Esophagus muscularis mucosa (tissue), 4 donors: Measurements from ENCODE around the gene PEX6. TPM values are rescaled to one million over a fixed set of nuclear protein-coding genes. Genes with fewer than 3 reads are reported as not detected.
A peak's percentile ranks its signal among the peaks of the same experiment; 100 is the strongest.

ENCODE experiments used
- DNase-seq: peaks from one replicate; pipeline ENCODE4 v3.0.0-alpha.2; 2017; ENCODE audit errors: extremely low spot score
- H3K27ac ChIP-seq, 4 donors: fragments of 200-600 bp; sonication (generic); replicated peaks in 1 of 4; 1 replicate in 3 of 4; 2 replicates in 1 of 4; pipeline ENCODE4 v1.5.1; 2016 to 2019; ENCODE audit warnings: mild to moderate bottlenecking in 1 of 4
- H3K27me3 ChIP-seq, 4 donors: fragments of 200-600 bp; sonication (generic); one replicate each; pipeline versions ENCODE4 v1.5.1 to v1.6.0; 2016 to 2019
- H3K36me3 ChIP-seq, 4 donors: fragments of 200-600 bp; sonication (generic); one replicate each; pipeline ENCODE4 v1.5.1; 2016 to 2019
- H3K4me1 ChIP-seq, 4 donors: fragments of 200-600 bp; sonication (generic); one replicate each; pipeline ENCODE4 v1.5.1; 2016 to 2019
- H3K4me3 ChIP-seq, 4 donors: fragments of 200-600 bp; sonication (generic); 1 replicate in 2 of 4; 2 replicates in 2 of 4; pipeline ENCODE4 v1.5.1; 2016 to 2019; ENCODE audit warnings: mild to moderate bottlenecking in 4 of 4, moderate library complexity in 1 of 4
- H3K9me3 ChIP-seq, 4 donors: fragments of 200-600 bp; sonication (generic); 1 replicate in 3 of 4; 2 replicates in 1 of 4; pipeline ENCODE4 v1.5.1; 2016 to 2019
- CTCF ChIP-seq, 3 experiments: fragments of 200-600 bp in 2 of 3; fragments of 450-650 bp in 1 of 3; sonication (generic) in 2 of 3; IDR thresholded peaks; one replicate each; pipeline ENCODE4 v1.5.1; 2017 to 2019; ENCODE audit warnings: antibody characterized with exemption in 3 of 3, mild to moderate bottlenecking in 2 of 3, moderate library complexity in 1 of 3
- EP300 ChIP-seq: sonication (generic); formaldehyde crosslinking; IDR thresholded peaks from one replicate; pipeline ENCODE4 v1.6.1; 2017; ENCODE audit warnings: antibody characterized with exemption
- POLR2A ChIP-seq: fragments of 450-650 bp; IDR thresholded peaks from one replicate; pipeline ENCODE4 v1.6.1; 2017; ENCODE audit warnings: antibody characterized with exemption, moderate library complexity, mild to moderate bottlenecking, low read depth
- POLR2AphosphoS5 ChIP-seq, 2 donors: sonication (generic); formaldehyde crosslinking; IDR thresholded peaks; one replicate each; pipeline ENCODE4 v1.6.1; 2017; ENCODE audit warnings: antibody characterized with exemption in 2 of 2
- WGBS: methylation state at CpG from one replicate; pipeline ENCODE4 v1.1.5; 2018; 5-methylcytosine and 5-hydroxymethylcytosine counted together
- intact Hi-C: fragments of 100-400 bp; cut with DNase I; formaldehyde crosslinking; loops from one replicate; pipeline ENCODE4 v1.15.1; 2023
- total RNA-seq, 4 donors: library from RNA; depleted of rRNA; stranded (reverse); fragments of >200 nt; gene quantifications; one replicate each; pipeline versions ENCODE4 v1.1.0 to v1.2.1, GENCODE V29; 2016

PEX6 gene
- total RNA-seq, 4 donors from 2014 or later, result 13.4 to 31.3 (median 21.8) TPM

DNA sequence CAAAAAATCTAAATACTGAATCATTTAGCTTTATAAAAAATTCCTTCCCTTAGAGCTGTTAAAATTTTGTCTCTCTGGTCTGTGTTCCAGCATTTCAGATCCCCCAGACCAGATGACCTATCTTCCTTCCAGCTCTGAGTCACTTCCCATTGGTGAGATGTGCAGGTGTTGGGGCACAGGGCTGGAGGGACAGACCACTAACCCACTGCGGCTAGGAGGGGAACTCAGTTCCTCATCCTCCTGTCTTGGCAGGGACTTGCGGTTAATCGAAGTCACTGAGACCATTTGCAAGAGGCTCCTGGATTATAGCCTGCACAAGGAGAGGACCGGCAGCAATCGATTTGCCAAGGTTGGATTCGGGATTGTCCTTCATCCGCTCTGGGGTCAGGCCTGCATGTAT lies 43.7 kb downstream of the PEX6 start:
- TF ChIP-seq EP300, result no peak
- no peak for TF ChIP-seq POLR2A
- no peak for TF ChIP-seq POLR2AphosphoS5 (IDR thresholded peaks at IDR 0.05)
- no peak for TF ChIP-seq CTCF (IDR thresholded peaks at IDR 0.05)
- no peaks in the 10 kb centered on the region for H3K27me3 ChIP-seq
- no peak overlapping the region for H3K27ac ChIP-seq
- no peak overlapping the region for H3K4me3 ChIP-seq
- H3K9me3 ChIP-seq, result no peaks in the 10 kb centered on the region
- WGBS, result 40% methylated on average over 5 of the region's 7 CpGs
- intact Hi-C loops, result no loop called here
- DNase-seq, result no peak
- peaks cover 11 to 31% (median 30%) of the 10 kb centered on the region in 4 donors for H3K4me1 ChIP-seq
- H3K36me3 ChIP-seq, result peaks cover 28 to 67% (median 62%) of the 10 kb centered on the region in 4 donors

- peaks cover 13 to 47% (median 46%) of the 10 kb centered on the region in 4 donors for H3K36me3 ChIP-seq
- no peaks in the 10 kb centered on the region for H3K9me3 ChIP-seq
- WGBS, result 45% methylated on average over 3 of the region's 3 CpGs
- H3K27me3 ChIP-seq, result no peaks in the 10 kb centered on the region
- TF ChIP-seq POLR2A (no peak), POLR2AphosphoS5 (IDR thresholded peaks at IDR 0.05) (no peak)
- H3K4me1 ChIP-seq, result peaks cover 14 to 43% (median 41%) of the 10 kb centered on the region in 4 donors
- no peak overlapping the region for H3K4me3 ChIP-seq
- intact Hi-C loops, result no loop called here
- peak overlapping the region in 1 of 4 donors; percentile 3 for H3K27ac ChIP-seq
- no peak for DNase-seq
These were observed 45.8 kb downstream of the PEX6 start for GRCh38 chr6:42933205-42933604.

DNA sequence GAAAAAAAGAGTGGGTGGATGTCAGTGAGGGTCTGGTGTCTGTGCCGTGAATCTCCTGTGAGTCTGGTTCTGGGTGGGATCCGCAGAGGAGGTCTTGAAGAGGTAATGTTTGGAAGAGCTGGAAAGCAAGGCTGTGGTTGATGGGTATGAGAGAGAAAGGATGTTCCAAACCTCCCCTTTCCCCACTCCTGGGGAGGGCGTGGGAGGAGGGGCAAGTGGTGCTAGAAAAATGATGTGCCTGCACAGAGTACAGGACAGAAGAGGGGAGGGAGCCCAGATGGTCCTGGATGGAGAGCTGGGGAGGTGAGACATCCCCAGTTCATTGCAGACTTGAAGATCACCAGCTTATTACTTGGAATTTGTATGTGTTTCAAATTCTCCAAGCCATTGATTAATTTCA lies 46.6 kb downstream of the PEX6 start:
- DNase-seq, result no peak
- H3K27ac ChIP-seq, result peak overlapping the region in 2 of 4 donors; percentile 27 to 97
- no peak overlapping the region for H3K4me3 ChIP-seq
- H3K36me3 ChIP-seq, result peaks cover 13 to 39% (median 38%) of the 10 kb centered on the region in 4 donors
- H3K9me3 ChIP-seq, result no peaks in the 10 kb centered on the region
- TF ChIP-seq EP300, result no peak
- no peak for TF ChIP-seq CTCF (IDR thresholded peaks at IDR 0.05)
- no peak for TF ChIP-seq POLR2AphosphoS5 (IDR thresholded peaks at IDR 0.05)
- no peak for TF ChIP-seq POLR2A
- intact Hi-C loops, result no loop called here
- H3K27me3 ChIP-seq, result no peaks in the 10 kb centered on the region
- H3K4me1 ChIP-seq, result peaks cover 14 to 46% (median 45%) of the 10 kb centered on the region in 4 donors
- WGBS, result 71% methylated on average over 3 of the region's 3 CpGs

DNA sequence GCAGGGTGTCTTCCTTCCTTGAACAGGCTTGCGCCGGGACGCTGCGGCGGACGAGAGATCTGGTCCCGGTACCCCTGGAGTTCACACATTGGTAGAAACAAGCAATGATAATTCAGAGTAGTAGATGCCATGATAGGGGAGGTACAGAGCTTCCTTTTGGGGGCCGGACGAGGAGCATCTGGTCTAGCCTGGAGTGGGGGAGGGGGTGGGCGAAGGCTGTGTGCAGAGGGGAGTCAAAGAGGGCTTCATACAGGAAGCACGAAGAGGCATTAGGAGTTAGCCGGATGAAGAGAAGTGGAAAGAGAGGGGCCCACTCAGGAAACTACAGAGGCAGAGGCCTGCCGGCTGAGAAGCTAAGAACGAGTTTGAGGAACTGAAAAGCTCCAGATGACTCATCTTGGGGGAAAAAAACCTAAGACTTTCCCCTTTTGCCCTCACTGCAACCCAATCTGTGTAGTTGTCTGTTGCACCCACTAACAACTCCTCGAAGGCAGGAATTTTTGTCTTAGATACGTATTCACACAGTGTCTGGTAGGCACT lies 49.1 kb downstream of the PEX6 start:
- TF ChIP-seq POLR2A (no peak), CTCF (IDR thresholded peaks at IDR 0.05) (no peak), EP300 (no peak), POLR2AphosphoS5 (IDR thresholded peaks at IDR 0.05) (no peak)
- peaks cover 0 to 11% (median 0%) of the 10 kb centered on the region in 4 donors for H3K27me3 ChIP-seq
- H3K4me1 ChIP-seq, result peaks cover 14 to 46% (median 45%) of the 10 kb centered on the region in 4 donors
- H3K4me3 ChIP-seq, result peak overlapping the region; percentile 66 to 87 (median 78)
- intact Hi-C loops, result loop anchor here (5.0 kb wide), 1 partner anchor 57 kb away; no protein-coding TSS in a partner anchor
- peaks cover 0 to 16% (median 12%) of the 10 kb centered on the region in 4 donors for H3K36me3 ChIP-seq
- peak overlapping the region; percentile 87 to 97 (median 90) for H3K27ac ChIP-seq
- no peaks in the 10 kb centered on the region for H3K9me3 ChIP-seq
- under 1% methylated on average over 16 of the region's 16 CpGs for WGBS
- DNase-seq, result no peak

GRCh38 chr6:42928986-42929820 lies 49.8 kb downstream of the PEX6 start, which contains the start of gene CNPY3:
TSS of gene CNPY3 (plus strand) at chr6:42929480. CDS start at chr6:42929571, 91 bp downstream.
- peak within 1 kb of the TSS; percentile 66 to 87 (median 78) for H3K4me3 ChIP-seq
- H3K9me3 ChIP-seq, result no peaks in the 10 kb centered on the region
- intact Hi-C loops, result loop anchor here (5.0 kb wide), 1 partner anchor 58 kb away; no protein-coding TSS in a partner anchor
- H3K27ac ChIP-seq, result peak within 1 kb of the TSS; percentile 87 to 97 (median 90)
- WGBS, result under 1% methylated on average over 24 of the region's 63 CpGs
- H3K4me1 ChIP-seq, result peaks cover 14 to 46% (median 45%) of the 10 kb centered on the region in 4 donors
- peak; percentile 98 for DNase-seq
- H3K27me3 ChIP-seq, result peaks cover 0 to 17% (median 0%) of the 10 kb centered on the region in 4 donors
- TF ChIP-seq CTCF (IDR thresholded peaks at IDR 0.05) (no peak), POLR2A (peak; percentile 32), EP300 (no peak), POLR2AphosphoS5 (IDR thresholded peaks at IDR 0.05) (peak; percentile 76 to 78)
- peaks cover 0 to 9% (median 6%) of the 10 kb centered on the region in 4 donors for H3K36me3 ChIP-seq
